Kidney glomerular epithelial cell (primary cell): Measurements from ENCODE around the gene CD99.
"Not testable (repeated sequence)": the region's sequence is repeated elsewhere in the genome, so short reads cannot be mapped to it uniquely, and the experiment has no call there.

Source experiments
- DNase-seq: peaks from one replicate; lab custom pipeline; 2025; lab: John Stamatoyannopoulos, UW

Gene CD99

GRCh38 chrX:2769615-2770014 lies 78.5 kb downstream of the CD99 start:
- DNase-seq = no peak

GRCh38 chrX:2773166-2774055 lies 82.3 kb downstream of the CD99 start:
- not testable (repeated sequence) for DNase-seq

DNA sequence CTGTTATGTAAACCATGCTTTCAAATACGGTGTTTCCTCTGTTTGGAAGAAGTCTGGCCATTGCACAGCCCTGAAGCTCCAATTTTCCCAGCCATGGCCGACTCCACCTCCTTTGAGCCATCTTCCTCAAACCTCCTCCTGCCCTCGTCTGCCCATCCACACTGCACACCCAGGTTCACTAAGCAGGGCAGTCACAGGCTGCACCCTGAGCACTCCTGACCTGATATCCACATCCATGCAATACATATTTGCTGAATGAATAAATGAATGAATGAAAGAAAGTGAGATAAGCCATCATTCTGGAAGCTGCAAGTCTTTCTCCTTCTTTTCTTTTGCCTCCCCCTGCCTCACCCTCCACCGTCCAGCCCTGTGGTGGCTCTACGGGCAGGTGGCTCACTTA lies 83.0 kb downstream of the CD99 start:
- DNase-seq = no peak

GRCh38 chrX:2774776-2775175 lies 83.7 kb downstream of the CD99 start:
- no peak for DNase-seq

DNA sequence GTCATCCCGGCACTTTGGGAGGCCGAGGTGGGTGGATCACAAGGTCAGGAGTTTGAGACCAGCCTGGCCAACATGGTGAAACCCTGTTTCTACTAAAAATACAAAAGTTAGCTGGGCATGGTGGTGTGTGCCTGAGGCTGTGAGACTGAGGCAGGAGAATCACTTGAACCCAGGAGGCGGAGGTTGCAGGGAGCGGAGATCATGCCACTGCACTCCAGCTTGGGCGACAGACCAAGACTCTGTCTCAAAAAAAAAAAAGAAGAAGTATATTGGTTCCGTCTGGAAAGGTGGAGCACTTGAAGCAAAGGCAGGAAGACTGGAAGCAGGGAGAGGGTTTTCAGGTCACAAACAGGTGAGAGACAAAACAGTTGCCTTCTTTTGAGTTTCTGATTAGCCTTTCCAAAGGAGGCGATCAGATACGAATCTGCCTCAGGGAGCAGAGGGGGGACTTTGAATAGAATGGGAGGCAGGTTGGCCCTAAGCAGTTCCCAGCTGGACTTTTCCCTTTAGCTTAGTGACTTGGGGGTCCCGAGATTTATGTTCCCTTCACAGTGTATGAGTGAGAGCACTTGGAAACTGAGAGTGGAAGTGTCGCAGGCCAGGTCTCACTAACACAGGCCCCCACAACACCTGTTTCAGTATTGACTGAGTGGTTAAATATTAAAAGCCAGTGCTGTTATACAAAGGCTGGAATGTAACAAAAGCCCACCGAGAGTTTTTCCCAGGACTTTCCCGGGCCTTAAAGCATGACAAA lies 89.6 kb downstream of the CD99 start:
- DNase-seq = not testable (repeated sequence)

GRCh38 chrX:2781226-2781571 lies 90.1 kb downstream of the CD99 start:
- no peak for DNase-seq

DNA sequence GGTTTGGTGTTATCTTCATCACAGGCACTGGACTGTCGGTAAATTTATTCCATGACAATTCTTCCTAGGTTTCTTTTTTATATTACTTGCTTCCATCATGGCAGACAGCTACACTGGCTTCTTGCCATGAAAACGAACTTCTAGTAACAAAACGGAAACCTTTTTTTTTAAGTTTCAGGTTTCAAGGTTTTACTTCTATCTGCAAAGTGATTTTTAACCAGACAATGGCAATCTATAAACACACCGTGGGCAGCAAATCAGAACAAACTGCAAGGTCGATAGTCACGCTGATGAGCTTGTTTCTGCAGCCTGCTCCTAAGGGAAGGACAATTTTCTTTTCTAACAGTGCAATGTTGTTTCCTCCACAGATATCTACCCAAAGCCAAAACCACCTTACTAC lies 90.6 kb downstream of the CD99 start:
- no peak for DNase-seq

- no peak for DNase-seq
These were observed 91.1 kb downstream of the CD99 start for GRCh38 chrX:2782171-2782570.

- DNase-seq = no peak
These were observed 91.7 kb downstream of the CD99 start for GRCh38 chrX:2782778-2783177.

- no peak for DNase-seq
These were observed 92.9 kb downstream of the CD99 start for GRCh38 chrX:2784026-2784425.

DNA sequence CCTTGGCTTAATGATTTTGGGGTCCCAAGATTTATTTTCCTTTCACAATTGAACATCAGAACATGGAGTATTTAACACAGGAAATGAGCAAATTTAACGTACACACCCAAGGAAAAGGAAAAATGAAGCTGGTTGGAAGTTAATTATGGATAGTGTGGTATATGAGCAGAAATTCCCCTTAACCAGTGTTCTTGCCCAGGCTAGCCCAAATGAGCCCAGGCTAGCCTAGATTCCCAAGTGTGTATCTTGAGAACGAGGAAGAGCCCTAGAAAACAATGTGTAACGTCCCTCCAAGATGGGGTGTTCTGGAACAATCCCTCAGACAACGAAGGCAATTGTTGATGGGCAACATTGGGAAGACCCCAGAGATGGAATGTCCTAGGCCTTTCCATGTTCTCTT lies 94.4 kb downstream of the CD99 start:
- DNase-seq = no peak

DNA sequence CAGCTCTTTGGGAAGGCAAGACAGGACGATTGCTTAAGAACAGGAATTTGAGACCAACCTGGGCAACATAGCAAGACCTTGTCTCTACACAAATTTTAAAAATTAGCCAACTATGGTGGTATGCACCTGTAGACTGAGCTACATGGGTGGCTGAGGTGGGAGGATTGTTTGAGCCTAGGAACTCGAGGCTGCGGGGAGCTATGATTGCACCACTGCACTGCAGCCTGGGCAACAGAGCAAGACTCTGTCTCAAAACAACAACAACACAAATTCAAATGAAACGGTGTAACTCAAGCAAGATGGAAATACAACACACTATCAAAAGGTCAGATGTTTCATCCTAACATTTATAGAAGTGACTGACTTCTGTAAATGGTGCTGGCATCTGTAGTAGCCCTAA lies 97.9 kb downstream of the CD99 start:
- DNase-seq = no peak

DNA sequence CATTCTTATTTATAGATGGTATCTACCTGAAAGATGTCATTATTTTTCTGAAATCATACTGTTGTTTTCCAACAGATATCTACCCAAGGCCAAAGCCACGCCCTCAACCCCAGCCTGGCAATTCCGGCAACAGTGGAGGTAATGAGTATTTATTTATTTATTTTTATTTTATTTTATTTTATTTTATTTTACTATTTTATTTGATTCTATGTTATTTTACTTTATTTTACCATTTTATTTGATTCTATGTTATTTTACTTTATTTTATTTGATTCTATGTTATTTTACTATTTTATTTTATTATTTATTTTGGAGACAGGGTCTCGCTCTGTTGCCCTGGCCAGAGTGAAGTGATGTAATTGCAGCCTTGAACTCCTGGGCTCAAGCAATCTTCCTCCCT lies 98.5 kb downstream of the CD99 start:
- DNase-seq = no peak
